ENCODE measurements around the gene PNMA8C. TPM values are rescaled to one million over a fixed set of nuclear protein-coding genes. Genes with fewer than 3 reads are reported as not detected.

PNMA8C gene
- total and polyA plus RNA-seq, 2 donors (not counting 3 experiments of a cell fraction or from before 2014, with no cell fraction given): not detected

DNA sequence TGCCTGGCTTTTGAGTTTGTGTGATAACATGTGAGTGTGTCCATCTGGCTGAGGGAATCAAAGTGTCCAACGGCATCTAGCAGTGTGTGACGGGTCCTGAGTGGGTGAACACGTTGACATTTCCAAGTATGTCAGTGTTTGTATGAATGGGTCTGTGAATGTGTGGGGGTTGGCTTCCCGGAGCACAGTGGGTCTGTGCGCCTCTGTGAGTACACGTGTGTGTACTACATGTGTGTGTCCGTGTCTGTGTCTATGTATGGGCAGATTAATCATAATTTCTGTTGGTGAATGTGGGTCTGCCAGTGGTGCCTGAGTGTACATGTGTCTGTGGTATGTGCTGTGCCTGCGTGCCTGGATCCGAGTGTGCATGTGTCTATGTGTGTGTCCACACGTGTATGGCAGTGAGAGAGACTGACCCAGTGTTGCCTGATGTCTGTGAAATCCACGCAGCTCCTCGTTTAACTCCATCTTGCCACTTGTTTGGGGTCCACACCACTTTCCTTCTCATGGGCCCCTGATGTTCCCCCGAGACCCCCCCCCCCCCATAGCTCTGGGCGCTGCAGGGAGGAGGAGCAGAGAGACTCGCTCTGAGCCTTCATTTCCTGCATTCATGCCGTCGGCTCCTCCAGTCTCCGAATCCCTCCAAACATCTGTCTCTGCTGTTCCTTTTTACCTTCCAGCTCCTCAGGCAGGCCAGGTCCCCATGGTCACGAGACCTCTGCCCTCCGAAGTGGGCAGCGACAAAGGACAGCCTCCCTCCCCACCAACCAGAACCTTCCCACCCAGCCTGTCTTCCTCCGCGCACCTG lies 20.7 kb downstream of the PNMA8C start:
- BruUV-seq (replicated peaks): no TSS peak
- intact Hi-C loops (cut with micrococcal nuclease) (no loop called here), dilution Hi-C loops (cut with MboI; ENCODE audit: extremely low pct_ligation_motif_present, low sequenced_read_pairs) (no loop called here)
- Histone ChIP-seq H3K36me3 (ENCODE audit: control insufficient read depth in 2 of 2, extremely low read depth in 1 of 2, insufficient read depth in 2 of 2, low read length in 2 of 2) (no peaks in the 10 kb centered on the region), H4K20me1 (replicated peaks; ENCODE audit: control insufficient read depth, extremely low read depth, insufficient read depth, low read length) (no peaks in the 10 kb centered on the region), H3K9me3 (replicated peaks; ENCODE audit: control insufficient read depth, insufficient read depth, low read length) (no peaks in the 10 kb centered on the region), H3K4me2 (ENCODE audit: insufficient read depth, low read length) (no peak overlapping the region), H3K27me3 (ENCODE audit: control insufficient read depth in 2 of 2, insufficient read depth in 2 of 2, low read length in 2 of 2) (peaks cover 47 to 52% of the 10 kb centered on the region in 2 experiments), H3K4me1 (ENCODE audit: control insufficient read depth, extremely low read depth, insufficient read depth, low read length) (no peaks in the 10 kb centered on the region), H3K4me3 (replicated peaks in 1 of 3; ENCODE audit: insufficient read depth in 1 of 3, low read depth in 1 of 3, low read length in 3 of 3) (no peak overlapping the region), H3K9me1 (replicated peaks; ENCODE audit: control insufficient read depth, extremely low read depth, insufficient read depth, low read length) (no peaks in the 10 kb centered on the region), H3K79me2 (ENCODE audit: control insufficient read depth, insufficient read depth, low read length) (no peaks in the 10 kb centered on the region), H2AFZ (ENCODE audit: low read depth, low read length) (no peak overlapping the region), H3K27ac (ENCODE audit: insufficient read depth, low read depth, low read length) (no peak overlapping the region), H3K9ac (replicated peaks; ENCODE audit: extremely low read depth, insufficient read depth, low read length) (no peak overlapping the region)
- ChIA-PET CTCF (interaction anchor here (0.9 to 1.2 kb wide), 2 partner anchors 8 to 79 kb away, joined by 3 read pairs; no protein-coding TSS in a partner anchor), POLR2A (interaction anchor here (0.6 kb wide), 1 partner anchor 186 kb away, joined by 4 read pairs; no protein-coding TSS in a partner anchor)
- TF ChIP-seq JUN (IDR thresholded peaks at IDR 0.05; ENCODE audit: borderline replicate concordance, insufficient read depth, insufficient read length, low read depth) (no peak), GATA2 (IDR thresholded peaks at IDR 0.05; ENCODE audit: insufficient read depth, insufficient read length, low read depth, low read length) (no peak), POLR2AphosphoS5 (IDR thresholded peaks at IDR 0.05; ENCODE audit: insufficient read depth, low read depth, low read length) (no peak), POLR2A (IDR thresholded peaks at IDR 0.05; ENCODE audit: low read depth, low read length) (no peak), MAX (IDR thresholded peaks at IDR 0.05; ENCODE audit: insufficient read depth, insufficient read length) (no peak), MYC (IDR thresholded peaks at IDR 0.05; ENCODE audit: low read depth, low read length) (no peak), CTCF (IDR thresholded peaks at IDR 0.05; ENCODE audit: extremely low read depth in 1 of 2, insufficient read depth in 1 of 2, low read depth in 1 of 2, low read length in 2 of 2) (no peak), EZH2 (IDR thresholded peaks at IDR 0.05; ENCODE audit: borderline replicate concordance, low read depth, low read length, severe bottlenecking) (no peak), FOS (IDR thresholded peaks at IDR 0.05; ENCODE audit: borderline replicate concordance, insufficient read depth, low read length) (no peak)
- DNase-seq (ENCODE audit: low read depth, low spot score) (no peak), FAIRE-seq (no peak)
